CD4-positive, alpha-beta memory T cell (primary cell): ENCODE data around the gene B3GALT6. TPM values are rescaled to one million over a fixed set of nuclear protein-coding genes. Genes with fewer than 3 reads are reported as not detected.

Experiments
- CTCF ChIA-PET: fragments of 350-600 bp; sonication (Branson Sonifier 250); formaldehyde crosslinking; loops from one replicate; lab custom pipeline; 2021; ENCODE audit warnings: inconsistent platforms; ENCODE audit not compliant: partially characterized antibody; lab: Charles Lee
- POLR2A ChIA-PET: fragments of 350-600 bp; sonication (Branson Sonifier 250); formaldehyde crosslinking; loops from one replicate; lab custom pipeline; 2021; ENCODE audit not compliant: partially characterized antibody; lab: Charles Lee
- DNase-seq, 5 donors: peaks; one replicate each; pipeline versions ENCODE4 v3.0.0 to v3.0.0-alpha.2; 2020 to 2022; ENCODE audit warnings: mixed read lengths in 1 of 5
- H3K27ac ChIP-seq: one replicate; pipeline ENCODE4 v1.7.0; 2013; ENCODE audit warnings: low read depth, low read length
- H3K27me3 ChIP-seq: 2 replicates; pipeline ENCODE4 v1.7.0; 2013; ENCODE audit warnings: mild to moderate bottlenecking, low read length, moderate library complexity; ENCODE audit not compliant: insufficient read depth
- H3K36me3 ChIP-seq: 2 replicates; pipeline ENCODE4 v1.7.0; 2013; ENCODE audit warnings: mild to moderate bottlenecking, low read length, moderate library complexity; ENCODE audit not compliant: insufficient read depth
- H3K4me1 ChIP-seq: 2 replicates; pipeline ENCODE4 v1.7.0; 2013; ENCODE audit warnings: mild to moderate bottlenecking, low read length, moderate library complexity; ENCODE audit not compliant: insufficient read depth
- H3K4me3 ChIP-seq, 2 donors: one replicate each; pipeline ENCODE4 v1.7.0; 2013; ENCODE audit warnings: low read length in 2 of 2, mild to moderate bottlenecking in 1 of 2
- H3K9me3 ChIP-seq, 2 donors: one replicate each; pipeline ENCODE4 v1.7.0; 2013; ENCODE audit warnings: low read length in 2 of 2, control low read depth in 1 of 2; ENCODE audit not compliant: control insufficient read depth in 1 of 2
- H3K27ac Mint-ChIP-seq, 7 donors: one replicate each; pipeline ENCODE4 v1.8.0; 2020 to 2021; ENCODE audit warnings: mixed read lengths in 7 of 7, mild to moderate bottlenecking in 6 of 7, inconsistent platforms in 3 of 7, moderate library complexity in 3 of 7
- H3K27me3 Mint-ChIP-seq, 2 donors: one replicate each; pipeline ENCODE4 v1.8.0; 2020 to 2021; ENCODE audit warnings: mixed read lengths in 2 of 2
- H3K36me3 Mint-ChIP-seq, 2 donors: one replicate each; pipeline ENCODE4 v1.8.0; 2020 to 2021; ENCODE audit warnings: mixed read lengths in 2 of 2, inconsistent platforms in 1 of 2, mild to moderate bottlenecking in 1 of 2
- H3K4me1 Mint-ChIP-seq, 4 donors: one replicate each; pipeline ENCODE4 v1.8.0; 2020 to 2021; ENCODE audit warnings: mixed read lengths in 4 of 4, mild to moderate bottlenecking in 1 of 4
- H3K4me3 Mint-ChIP-seq, 8 donors: one replicate each; pipeline ENCODE4 v1.8.0; 2020 to 2021; ENCODE audit warnings: mixed read lengths in 8 of 8, mild to moderate bottlenecking in 7 of 8, moderate library complexity in 6 of 8, inconsistent platforms in 3 of 8
- H3K9me3 Mint-ChIP-seq, 8 donors: one replicate each; pipeline ENCODE4 v1.8.0; 2020 to 2021; ENCODE audit warnings: mixed read lengths in 8 of 8, mild to moderate bottlenecking in 5 of 8, inconsistent platforms in 3 of 8, moderate library complexity in 1 of 8
- intact Hi-C: fragments of 100-400 bp; cut with micrococcal nuclease; formaldehyde crosslinking; loops from one replicate; pipeline ENCODE4 v1.15.1; 2023
- polyA plus RNA-seq, 2 donors: library from polyadenylated mRNA; unstranded; fragments of 300-500 nt; fragmentation: Illumina TruSeq; gene quantifications; one replicate each; pipeline ENCODE4 v1.2.3, GENCODE V29; 2021
- total RNA-seq, 2 experiments: library from RNA; stranded (reverse); gene quantifications; one replicate each; pipeline ENCODE4 v1.2.3, GENCODE V29; 2021

Gene B3GALT6
- total and polyA plus RNA-seq, 4 experiments from 2014 or later: 5.4 to 23.7 (median 18.7) TPM

- CTCF ChIA-PET: interaction anchor here (0.6 kb wide), 1 partner anchor 53 kb away, joined by 3 read pairs; no protein-coding TSS in a partner anchor
- peaks cover 17 to 64% (median 40%) of the 10 kb centered on the region in 4 donors for H3K4me1 Mint-ChIP-seq
- H3K36me3 ChIP-seq: peaks cover 2% of the 10 kb centered on the region
- peak; percentile 46 to 71 (median 57) for DNase-seq
- H3K4me3 ChIP-seq: peak overlapping the region; percentile 55 to 78
- intact Hi-C loops: no loop called here
- peaks cover 0 to 10% of the 10 kb centered on the region in 2 donors for H3K36me3 Mint-ChIP-seq
- peak overlapping the region in 6 of 7 donors; percentile 25 to 98 (median 57) for H3K27ac Mint-ChIP-seq
- no peaks in the 10 kb centered on the region for H3K27me3 ChIP-seq
- H3K27ac ChIP-seq: peak overlapping the region; percentile 86
- no peaks in the 10 kb centered on the region for H3K9me3 ChIP-seq
- peak overlapping the region; percentile 43 to 83 (median 74) for H3K4me3 Mint-ChIP-seq
- H3K4me1 ChIP-seq: peaks cover 80% of the 10 kb centered on the region
- POLR2A ChIA-PET: interaction anchor here (0.8 to 2.2 kb wide), 5 partner anchors 14 to 199 kb away, joined by 3 to 11 read pairs (median 6); partner anchors contain the start of genes B3GALT6 and SDF4
- no peaks in the 10 kb centered on the region for H3K27me3 Mint-ChIP-seq
- no peaks in the 10 kb centered on the region for H3K9me3 Mint-ChIP-seq
These were observed 19.2 kb upstream of the B3GALT6 start for GRCh38 chr1:1212780-1213344.

DNA sequence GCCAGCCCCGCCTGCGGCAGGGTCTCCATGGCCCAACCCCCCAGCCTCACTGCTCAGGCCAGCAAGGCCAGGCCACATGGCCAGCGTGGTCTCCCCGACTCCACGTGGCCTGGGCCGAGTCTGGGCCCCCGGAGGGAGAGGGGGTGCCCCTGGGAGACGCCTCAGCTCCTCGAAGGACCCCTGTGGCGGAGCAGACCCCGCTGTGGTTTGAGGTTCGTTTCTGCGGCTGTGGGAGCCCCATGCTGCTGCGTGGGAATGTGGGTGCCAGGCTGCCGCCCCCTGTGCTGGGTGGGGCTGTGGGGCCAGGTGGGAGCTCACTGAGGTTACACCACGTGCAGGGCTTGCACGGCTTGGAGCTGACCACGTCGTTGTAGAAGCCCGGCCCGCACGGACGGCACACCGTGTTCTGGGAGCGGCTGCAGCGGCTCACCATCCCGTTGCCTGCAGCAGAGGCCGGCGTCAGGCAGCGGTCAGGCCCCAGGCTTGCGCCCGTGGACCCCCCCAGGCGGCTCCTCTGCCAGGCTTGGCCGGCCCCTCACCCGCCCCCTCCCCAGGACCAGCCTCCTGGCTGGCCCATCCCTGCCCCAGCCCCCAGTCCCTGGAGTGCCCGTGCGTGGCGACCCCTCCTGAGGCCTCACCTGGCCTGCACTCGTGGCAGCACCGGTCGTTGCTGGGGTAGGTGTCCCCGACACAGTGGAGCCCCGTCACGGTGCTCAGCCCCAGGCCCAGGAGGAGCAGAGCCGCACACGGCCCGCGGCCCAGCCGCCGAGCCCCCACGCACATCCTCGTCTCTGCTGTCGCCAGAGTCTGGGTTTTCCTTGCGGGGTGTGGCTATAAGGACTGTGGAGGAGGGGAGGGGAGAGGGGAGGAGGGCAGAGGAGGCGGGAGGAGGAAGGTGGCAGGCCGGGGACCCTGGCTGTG lies 18.4 kb upstream of the B3GALT6 start, which contains the start of gene TNFRSF4:
Gene TNFRSF4, minus strand, starts transcription at position 809 of the 921 bp plus-strand sequence. Its CDS starts 26 bp downstream, at position 783.
- peaks cover 12 to 62% (median 36%) of the 10 kb centered on the region in 4 donors for H3K4me1 Mint-ChIP-seq
- H3K36me3 ChIP-seq: peaks cover 9% of the 10 kb centered on the region
- no peaks in the 10 kb centered on the region for H3K27me3 ChIP-seq
- ChIA-PET POLR2A (interaction anchor here (0.5 to 3.3 kb wide), 8 partner anchors 13 to 84 kb away, joined by 3 to 17 read pairs (median 6); partner anchors contain the start of genes B3GALT6 and SDF4), CTCF (no interaction called here)
- peak within 1 kb of the TSS; percentile 86 for H3K27ac ChIP-seq
- no peaks in the 10 kb centered on the region for H3K9me3 ChIP-seq
- peak in 4 of 5 donors; percentile 42 to 62 (median 54) for DNase-seq
- peak within 1 kb of the TSS; percentile 71 to 83 (median 79) for H3K4me3 Mint-ChIP-seq
- peaks cover 81% of the 10 kb centered on the region for H3K4me1 ChIP-seq
- H3K27ac Mint-ChIP-seq: peak within 1 kb of the TSS; percentile 79 to 100 (median 94)
- no peaks in the 10 kb centered on the region for H3K27me3 Mint-ChIP-seq
- H3K36me3 Mint-ChIP-seq: peaks cover 0 to 10% of the 10 kb centered on the region in 2 donors
- H3K9me3 Mint-ChIP-seq: no peaks in the 10 kb centered on the region
- peak within 1 kb of the TSS; percentile 55 to 78 for H3K4me3 ChIP-seq
- intact Hi-C loops: loop anchor here (2.0 kb wide), 1 partner anchor 17 kb away; no protein-coding TSS in a partner anchor

GRCh38 chr1:1215080-1215676 lies 16.9 kb upstream of the B3GALT6 start:
- H3K4me1 Mint-ChIP-seq: peaks cover 13 to 61% (median 37%) of the 10 kb centered on the region in 4 donors
- peak overlapping the region in 7 of 8 donors; percentile 49 to 82 (median 77) for H3K4me3 Mint-ChIP-seq
- no peaks in the 10 kb centered on the region for H3K27me3 Mint-ChIP-seq
- CTCF ChIA-PET: interaction anchor here (1.2 kb wide), 1 partner anchor 16 kb away, joined by 5 read pairs; no protein-coding TSS in a partner anchor
- peaks cover 10% of the 10 kb centered on the region for H3K36me3 ChIP-seq
- DNase-seq: peak in 1 of 5 donors; percentile 70
- H3K9me3 ChIP-seq: no peaks in the 10 kb centered on the region
- peak overlapping the region; percentile 86 for H3K27ac ChIP-seq
- H3K4me1 ChIP-seq: peaks cover 82% of the 10 kb centered on the region
- peaks cover 0 to 16% of the 10 kb centered on the region in 2 donors for H3K36me3 Mint-ChIP-seq
- H3K4me3 ChIP-seq: no peak overlapping the region
- no peaks in the 10 kb centered on the region for H3K27me3 ChIP-seq
- H3K27ac Mint-ChIP-seq: peak overlapping the region; percentile 79 to 100 (median 94)
- H3K9me3 Mint-ChIP-seq: no peaks in the 10 kb centered on the region
- intact Hi-C loops: loop anchor here (2.0 kb wide), 1 partner anchor 16 kb away; no protein-coding TSS in a partner anchor
- POLR2A ChIA-PET: interaction anchor here (1.2 to 4.1 kb wide), 6 partner anchors 9 to 78 kb away, joined by 3 to 38 read pairs (median 6); partner anchors contain the start of gene TNFRSF18

DNA sequence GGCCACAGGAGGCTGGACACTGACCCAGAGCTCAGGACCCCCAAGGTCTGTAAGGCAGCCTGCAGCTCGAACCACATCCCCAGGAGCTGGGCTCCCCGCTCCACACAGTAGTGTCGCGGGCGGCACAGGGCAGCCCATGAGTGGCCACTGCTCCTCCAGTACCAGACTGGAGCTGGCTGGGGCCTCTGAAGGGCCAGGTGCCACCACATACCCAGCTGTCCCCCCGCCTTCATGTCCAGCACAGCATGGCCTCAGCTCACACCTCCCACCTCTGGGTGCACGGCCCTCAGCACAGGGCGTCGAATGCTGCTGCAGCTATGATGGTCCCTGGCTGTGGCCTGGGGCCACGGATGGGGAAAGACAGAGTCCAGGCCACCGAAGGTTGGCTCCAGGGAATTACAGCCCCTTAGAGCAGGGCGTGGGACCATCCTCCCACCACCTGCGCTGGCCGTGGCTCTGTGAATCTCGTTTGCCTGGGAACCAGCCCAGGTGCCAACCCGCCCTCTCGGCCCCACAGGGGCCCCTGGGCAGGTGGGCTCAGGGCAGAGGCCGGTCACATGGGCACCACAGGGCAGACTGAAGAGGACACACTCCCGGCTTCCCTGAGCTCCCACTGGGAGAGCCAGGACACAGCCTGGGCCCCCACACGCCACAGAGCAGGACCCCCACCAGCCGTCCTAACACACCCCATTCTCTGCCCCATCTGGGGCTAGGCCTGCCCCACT lies 16.0 kb upstream of the B3GALT6 start:
- H3K4me3 ChIP-seq: no peak overlapping the region
- H3K27ac Mint-ChIP-seq: peak overlapping the region; percentile 98 to 100 (median 99)
- H3K36me3 ChIP-seq: peaks cover 10% of the 10 kb centered on the region
- no peaks in the 10 kb centered on the region for H3K9me3 ChIP-seq
- ChIA-PET POLR2A (interaction anchor here (1.2 to 4.1 kb wide), 5 partner anchors 10 to 79 kb away, joined by 3 to 38 read pairs (median 4); partner anchors contain the start of gene TNFRSF18), CTCF (interaction anchor here (1.2 kb wide), 1 partner anchor 15 kb away, joined by 5 read pairs; no protein-coding TSS in a partner anchor)
- no peaks in the 10 kb centered on the region for H3K9me3 Mint-ChIP-seq
- H3K4me1 ChIP-seq: peaks cover 78% of the 10 kb centered on the region
- H3K4me1 Mint-ChIP-seq: peaks cover 17 to 64% (median 36%) of the 10 kb centered on the region in 4 donors
- peaks cover 0 to 22% of the 10 kb centered on the region in 2 donors for H3K36me3 Mint-ChIP-seq
- intact Hi-C loops: loop anchor here (2.0 kb wide), 1 partner anchor 15 kb away; no protein-coding TSS in a partner anchor
- H3K27me3 Mint-ChIP-seq: no peaks in the 10 kb centered on the region
- DNase-seq: peak in 1 of 5 donors; percentile 35
- peak overlapping the region; percentile 86 for H3K27ac ChIP-seq
- H3K4me3 Mint-ChIP-seq: peak overlapping the region in 7 of 8 donors; percentile 79 to 98 (median 84)
- no peaks in the 10 kb centered on the region for H3K27me3 ChIP-seq

DNA sequence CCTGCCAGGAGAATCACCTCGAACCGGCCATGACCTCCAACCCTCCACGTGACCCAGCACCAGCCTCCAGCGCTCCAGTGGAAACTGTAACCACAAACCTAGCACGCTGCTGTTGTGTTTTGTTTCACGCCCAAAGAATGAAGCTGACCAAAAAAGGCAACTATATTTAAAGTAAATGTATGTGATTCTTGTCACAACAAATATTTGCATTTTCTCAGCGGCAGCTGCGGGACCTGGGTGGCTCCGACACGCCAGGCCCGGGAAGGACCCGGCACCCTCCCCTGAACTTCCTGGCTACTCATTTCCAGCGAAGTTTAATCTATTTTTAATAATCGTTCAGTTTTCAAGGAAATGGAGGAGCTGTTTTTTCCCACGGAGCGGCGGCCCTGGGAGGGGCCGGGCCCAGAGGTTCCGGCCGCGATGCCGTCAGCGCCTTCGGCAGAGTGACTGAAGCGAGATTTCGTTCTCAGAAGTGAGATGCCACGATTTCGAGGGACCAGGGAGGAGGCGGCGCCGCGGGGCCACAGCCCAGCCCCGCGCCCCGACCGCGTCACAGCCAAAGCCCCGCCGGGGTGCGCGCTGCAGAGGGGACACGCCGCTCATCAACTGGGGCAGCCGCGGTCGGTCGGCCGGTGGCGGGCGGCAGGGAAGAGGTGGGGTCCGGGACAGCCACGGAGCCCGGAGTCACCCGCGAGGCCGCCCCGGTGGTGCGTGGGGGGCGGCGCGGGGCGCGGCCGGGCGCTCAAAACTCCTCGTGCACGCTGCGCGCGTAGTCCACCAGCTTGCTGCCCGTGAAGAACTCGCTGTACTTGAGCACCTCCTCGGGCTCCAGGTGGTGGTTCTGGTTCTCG lies 15.0 kb upstream of the B3GALT6 start:
- Mint-ChIP-seq H3K27me3 (no peaks in the 10 kb centered on the region), H3K4me3 (peak overlapping the region; percentile 33 to 98 (median 84)), H3K9me3 (no peaks in the 10 kb centered on the region), H3K36me3 (peaks cover 4 to 25% of the 10 kb centered on the region in 2 donors), H3K27ac (peak overlapping the region; percentile 98 to 100 (median 99)), H3K4me1 (peaks cover 17 to 64% (median 36%) of the 10 kb centered on the region in 4 donors)
- H3K4me1 ChIP-seq: peaks cover 75% of the 10 kb centered on the region
- intact Hi-C loops: no loop called here
- peak; percentile 74 to 83 (median 82) for DNase-seq
- no peaks in the 10 kb centered on the region for H3K27me3 ChIP-seq
- ChIA-PET POLR2A (interaction anchor here (0.6 to 4.1 kb wide), 6 partner anchors 9 to 80 kb away, joined by 3 to 38 read pairs (median 4); partner anchors contain the start of genes B3GALT6 and TNFRSF18), CTCF (interaction anchor here (0.7 kb wide), 1 partner anchor 10 kb away, joined by 3 read pairs; no protein-coding TSS in a partner anchor)
- no peak overlapping the region for H3K4me3 ChIP-seq
- H3K36me3 ChIP-seq: peaks cover 10% of the 10 kb centered on the region
- no peaks in the 10 kb centered on the region for H3K9me3 ChIP-seq
- H3K27ac ChIP-seq: peak overlapping the region; percentile 86
